ENCODE results near the gene DGLUCY. TPM values are rescaled to one million over a fixed set of nuclear protein-coding genes. Genes with fewer than 3 reads are reported as not detected.

Gene DGLUCY
- total and polyA plus RNA-seq, 2 donors (not counting 1 experiment from before 2014, with no cell fraction given), result 91.5 to 103 TPM

GRCh38 chr14:91143862-91144261, 30.0 kb downstream of the DGLUCY start:
- no peaks in the 10 kb centered on the region for H3K9me3 Mint-ChIP-seq (ENCODE audit: insufficient read depth)
- DNase-seq, result no peak
- Histone ChIP-seq H4K20me1 (ENCODE audit: control insufficient read depth, insufficient read depth, low read length, poor library complexity, severe bottlenecking) (no peaks in the 10 kb centered on the region), H3K4me1 (ENCODE audit: control insufficient read depth in 2 of 2, insufficient read depth in 2 of 2, low read length in 2 of 2) (peaks cover 12 to 21% of the 10 kb centered on the region in 2 donors), H3K9me3 (ENCODE audit: control extremely low read depth in 1 of 3, control insufficient read depth in 2 of 3, insufficient read depth in 1 of 3, low read length in 2 of 3) (no peaks in the 10 kb centered on the region), H3K4me2 (replicated peaks; ENCODE audit: low read depth, low read length, poor library complexity, severe bottlenecking) (no peak overlapping the region), H3K4me3 (ENCODE audit: control extremely low read depth in 1 of 5, extremely low read depth in 1 of 5, insufficient read depth in 1 of 5, low read depth in 2 of 5, low read length in 4 of 5) (no peak overlapping the region), H3K9ac (ENCODE audit: low read length) (no peak overlapping the region), H3K79me2 (ENCODE audit: control insufficient read depth, insufficient read depth, low read length) (peaks cover 62% of the 10 kb centered on the region), H3K36me3 (replicated peaks in 1 of 2; ENCODE audit: control extremely low read depth in 1 of 2, control insufficient read depth in 1 of 2, extremely low read depth in 1 of 2, insufficient read depth in 2 of 2, low read length in 1 of 2) (peaks cover 0 to 39% of the 10 kb centered on the region in 2 experiments), H3K27ac (ENCODE audit: low read length in 2 of 2) (peak overlapping the region in 1 of 2 donors; percentile 7), H2AFZ (ENCODE audit: insufficient read depth, low read depth, low read length, poor library complexity, severe bottlenecking) (no peak overlapping the region), H3K27me3 (replicated peaks in 1 of 4; ENCODE audit: control extremely low read depth in 1 of 4, control insufficient read depth in 3 of 4, insufficient read depth in 4 of 4, low read length in 3 of 4) (no peaks in the 10 kb centered on the region)
- no peak for ATAC-seq (ENCODE audit: low read depth)
- intact Hi-C loops (cut with micrococcal nuclease), result loop anchor here (2.0 kb wide), 1 partner anchor 29 kb away; the partner anchor contains the start of gene DGLUCY
- ChIA-PET POLR2A (no interaction called here), CTCF (interaction anchor here (0.6 to 0.9 kb wide), 2 partner anchors 21 to 29 kb away, joined by 3 to 5 read pairs; no protein-coding TSS in a partner anchor)
- 95% methylated on average over 4 of the region's 8 CpGs for WGBS (ENCODE audit: insufficient coverage)
- peaks cover 38% of the 10 kb centered on the region for H3K4me1 Mint-ChIP-seq
- H3K27ac Mint-ChIP-seq, result peak overlapping the region; percentile 57
- H3K4me3 Mint-ChIP-seq, result no peak overlapping the region
- H3K27me3 Mint-ChIP-seq, result no peaks in the 10 kb centered on the region
- TF ChIP-seq EZH2 (IDR thresholded peaks at IDR 0.05; ENCODE audit: borderline replicate concordance, insufficient read depth, low read depth, low read length, poor library complexity, severe bottlenecking), result no peak
- no peak for TF ChIP-seq CTCF (IDR thresholded peaks at IDR 0.05)

- intact Hi-C loops (cut with micrococcal nuclease), result no loop called here
- Mint-ChIP-seq H3K27me3 (no peaks in the 10 kb centered on the region), H3K27ac (peak overlapping the region; percentile 10), H3K4me1 (peaks cover 36% of the 10 kb centered on the region), H3K9me3 (ENCODE audit: insufficient read depth) (no peaks in the 10 kb centered on the region), H3K4me3 (no peak overlapping the region)
- no peak overlapping the region for H2AFZ ChIP-seq (ENCODE audit: insufficient read depth, low read depth, low read length, poor library complexity, severe bottlenecking)
- peaks cover 12 to 21% of the 10 kb centered on the region in 2 donors for H3K4me1 ChIP-seq (ENCODE audit: control insufficient read depth in 2 of 2, insufficient read depth in 2 of 2, low read length in 2 of 2)
- WGBS (ENCODE audit: insufficient coverage), result 94% methylated on average over 2 of the region's 5 CpGs
- H4K20me1 ChIP-seq (ENCODE audit: control insufficient read depth, insufficient read depth, low read length, poor library complexity, severe bottlenecking), result no peaks in the 10 kb centered on the region
- DNase-seq (no peak), ATAC-seq (ENCODE audit: low read depth) (no peak)
- ChIA-PET POLR2A (no interaction called here), CTCF (interaction anchor here (0.6 to 1.9 kb wide), 3 partner anchors 22 to 241 kb away, joined by 3 to 7 read pairs (median 5); no protein-coding TSS in a partner anchor)
- no peaks in the 10 kb centered on the region for H3K27me3 ChIP-seq (replicated peaks in 1 of 4; ENCODE audit: control extremely low read depth in 1 of 4, control insufficient read depth in 3 of 4, insufficient read depth in 4 of 4, low read length in 3 of 4)
- TF ChIP-seq EZH2 (IDR thresholded peaks at IDR 0.05; ENCODE audit: borderline replicate concordance, insufficient read depth, low read depth, low read length, poor library complexity, severe bottlenecking) (no peak), CTCF (IDR thresholded peaks at IDR 0.05) (no peak)
- H3K79me2 ChIP-seq (ENCODE audit: control insufficient read depth, insufficient read depth, low read length), result peaks cover 62% of the 10 kb centered on the region
- no peak overlapping the region for H3K4me3 ChIP-seq (ENCODE audit: control extremely low read depth in 1 of 5, extremely low read depth in 1 of 5, insufficient read depth in 1 of 5, low read depth in 2 of 5, low read length in 4 of 5)
- no peak overlapping the region for H3K27ac ChIP-seq (ENCODE audit: low read length in 2 of 2)
- H3K36me3 ChIP-seq (replicated peaks in 1 of 2; ENCODE audit: control extremely low read depth in 1 of 2, control insufficient read depth in 1 of 2, extremely low read depth in 1 of 2, insufficient read depth in 2 of 2, low read length in 1 of 2), result peaks cover 2 to 43% of the 10 kb centered on the region in 2 experiments
- H3K9me3 ChIP-seq (ENCODE audit: control extremely low read depth in 1 of 3, control insufficient read depth in 2 of 3, insufficient read depth in 1 of 3, low read length in 2 of 3), result no peaks in the 10 kb centered on the region
- no peak overlapping the region for H3K4me2 ChIP-seq (replicated peaks; ENCODE audit: low read depth, low read length, poor library complexity, severe bottlenecking)
- H3K9ac ChIP-seq (ENCODE audit: low read length), result no peak overlapping the region
Measured at GRCh38 chr14:91144425-91145145, 30.7 kb downstream of the DGLUCY start.
